ENCODE data around the gene ATP11B.

- TF ChIP-seq CTCF (conservative IDR thresholded peaks at IDR 0.05; ENCODE audit: low read depth, low read length) (no peak), EZH2 (IDR thresholded peaks at IDR 0.05; ENCODE audit: low read length, unreplicated experiment) (no peak), EZH2phosphoT487 (IDR thresholded peaks at IDR 0.05; ENCODE audit: borderline replicate concordance, low read length) (no peak)
These were observed 147.0 kb downstream of the ATP11B start for GRCh38 chr3:182940266-182940808.

Measured in PC-3 (cell line).